Cardiac fibroblast (primary cell): ENCODE measurements around the gene ERCC1.
"Not testable (repeated sequence)": the region's sequence is repeated elsewhere in the genome, so short reads cannot be mapped to it uniquely, and the experiment has no call there.

ENCODE experiments used
- DNase-seq, 2 donors: peaks; one replicate each; pipeline versions ENCODE4 v3.0.0 to v3.0.0-alpha.2; 2010; ENCODE audit warnings: low read depth in 2 of 2
- H3K4me3 ChIP-seq, 2 donors: replicated peaks in 1 of 2; 1 replicate in 1 of 2; 2 replicates in 1 of 2; pipeline ENCODE4 v1.5.1; 2011; ENCODE audit warnings: low read depth in 2 of 2, low read length in 2 of 2, mild to moderate bottlenecking in 2 of 2, moderate library complexity in 1 of 2
- CTCF ChIP-seq: IDR thresholded peaks from one replicate; pipeline ENCODE4 v1.5.1; 2011; ENCODE audit warnings: low read depth, mild to moderate bottlenecking, low read length, inconsistent platforms

ERCC1 gene

GRCh38 chr19:45408830-45409556 lies 14.7 kb downstream of the ERCC1 start:
- DNase-seq = no peak
- no peak overlapping the region for H3K4me3 ChIP-seq
- no peak for TF ChIP-seq CTCF

DNA sequence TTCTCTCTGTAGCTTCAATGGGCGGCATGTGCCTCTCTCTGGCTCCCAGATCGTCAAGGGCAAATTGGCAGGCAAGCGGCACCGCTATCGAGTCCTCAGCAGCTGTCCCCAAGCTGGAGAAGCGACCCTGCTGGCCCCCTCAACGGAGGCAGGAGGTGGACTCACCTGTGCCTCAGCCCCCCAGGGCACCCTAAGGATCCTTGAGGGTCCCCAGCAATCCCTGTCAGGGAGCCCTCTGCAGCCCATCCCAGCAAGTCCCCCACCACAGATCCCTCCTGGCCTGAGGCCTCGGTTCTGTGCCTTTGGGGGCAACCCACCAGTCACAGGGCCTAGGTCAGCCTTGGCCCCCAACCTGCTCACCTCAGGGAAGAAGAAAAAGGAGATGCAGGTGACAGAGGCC lies 15.6 kb downstream of the ERCC1 start:
- no peak overlapping the region for H3K4me3 ChIP-seq
- no peak for DNase-seq
- TF ChIP-seq CTCF = no peak

GRCh38 chr19:45407585-45407984 lies 16.1 kb downstream of the ERCC1 start:
- peak overlapping the region in 1 of 2 donors; percentile 93 for H3K4me3 ChIP-seq
- not testable (repeated sequence) for DNase-seq

DNA sequence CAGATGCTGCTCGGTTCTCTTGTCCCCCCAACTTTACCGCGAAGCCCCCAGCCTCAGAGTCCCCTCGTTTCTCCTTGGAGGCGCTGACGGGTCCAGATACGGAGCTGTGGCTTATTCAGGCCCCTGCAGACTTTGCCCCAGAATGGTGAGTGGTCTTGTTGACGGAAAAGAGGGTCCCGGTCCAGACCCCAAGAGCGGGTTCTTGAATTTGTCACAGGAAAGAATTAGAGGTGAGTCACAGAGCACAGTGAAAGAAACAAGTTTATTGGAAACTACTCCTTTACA lies 16.7 kb downstream of the ERCC1 start:
- no peak for TF ChIP-seq CTCF
- peak overlapping the region; percentile 93 to 97 for H3K4me3 ChIP-seq
- DNase-seq = no peak

GRCh38 chr19:45406226-45407090 lies 17.3 kb downstream of the ERCC1 start, which contains the start of gene POLR1G:
TSS of gene POLR1G (plus strand) at chr19:45406644. CDS start at chr19:45406697, 53 bp downstream.
- TF ChIP-seq CTCF = no peak
- peak within 1 kb of the TSS; percentile 93 to 97 for H3K4me3 ChIP-seq
- peak; percentile 82 to 89 for DNase-seq

DNA sequence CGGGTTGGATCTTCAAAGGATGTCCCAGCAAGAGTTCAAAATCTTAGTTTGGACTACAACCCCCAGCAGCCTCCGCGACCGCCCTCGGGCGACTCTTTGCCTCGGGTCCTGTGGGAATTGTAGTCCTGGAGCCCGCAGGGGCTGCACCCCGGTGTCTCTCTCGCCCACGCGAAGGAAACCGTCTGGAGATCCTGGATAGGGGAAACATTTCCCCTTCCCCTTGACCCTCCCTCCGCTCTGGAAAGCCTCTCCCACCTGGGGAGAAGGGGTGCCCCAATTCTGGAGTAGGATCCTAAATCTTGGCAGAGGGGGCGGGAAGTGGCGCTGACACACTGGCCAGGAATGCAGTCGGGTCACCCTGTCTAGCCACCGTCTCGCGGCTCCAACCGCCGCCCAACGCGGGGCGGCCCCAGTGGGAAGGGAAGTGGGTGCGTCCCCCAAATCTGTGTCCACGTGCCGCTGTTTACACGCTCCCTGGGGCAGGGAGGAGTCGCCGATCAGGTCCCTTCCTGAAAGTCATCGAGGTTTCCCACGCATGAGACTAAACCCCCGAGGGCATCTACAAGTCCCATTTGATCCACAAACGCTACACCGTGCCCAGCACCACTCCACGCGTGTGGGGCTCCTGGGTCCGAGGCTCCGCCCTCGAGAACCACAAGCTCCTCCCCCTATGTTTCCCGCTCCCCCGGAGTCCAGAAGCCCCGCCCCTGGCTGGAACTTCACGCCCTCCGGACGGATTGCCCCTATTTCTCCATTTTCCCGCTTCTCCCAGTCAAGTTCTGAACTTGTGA lies 18.1 kb downstream of the ERCC1 start:
- peak overlapping the region; percentile 93 to 97 for H3K4me3 ChIP-seq
- no peak for TF ChIP-seq CTCF
- DNase-seq = peak; percentile 91 to 96
